Measurements from ENCODE around the gene CACNA1F. TPM values are rescaled to one million over a fixed set of nuclear protein-coding genes. Genes with fewer than 3 reads are reported as not detected.

Gene CACNA1F
- total and polyA plus RNA-seq, 9 of the 15 experiments (the other 6 are each of a cell fraction or from before 2014, with no cell fraction given), result under 0.01 to 0.41 (median 0.03) TPM; not detected in 3

DNA sequence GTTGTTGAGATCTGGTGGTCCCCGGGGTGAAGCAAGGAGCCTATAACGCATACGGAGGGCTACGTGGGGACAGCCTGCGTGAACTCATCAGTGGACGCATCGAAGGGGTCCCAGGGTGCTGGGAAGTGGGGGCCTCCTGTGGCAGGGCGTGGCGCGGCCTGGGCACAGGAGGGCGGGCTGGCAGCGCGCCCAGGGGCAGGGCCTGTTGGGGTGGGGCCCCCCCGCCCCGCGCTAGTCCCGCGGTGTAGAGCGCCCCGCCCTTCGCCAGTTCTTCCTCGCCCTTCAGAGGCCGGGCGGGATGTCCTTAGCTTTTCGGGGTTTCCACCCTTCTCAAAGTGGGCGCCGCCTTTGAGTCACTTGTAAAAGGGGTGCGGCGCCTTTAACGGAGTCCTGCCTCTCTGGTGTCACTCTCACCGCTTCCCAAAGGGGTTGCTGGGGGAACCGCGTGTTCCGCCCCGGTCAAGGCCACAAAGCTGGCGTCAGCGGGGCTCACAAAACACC, 60.8 kb downstream of the CACNA1F start (continued):
- TF ChIP-seq, protein P1, sequence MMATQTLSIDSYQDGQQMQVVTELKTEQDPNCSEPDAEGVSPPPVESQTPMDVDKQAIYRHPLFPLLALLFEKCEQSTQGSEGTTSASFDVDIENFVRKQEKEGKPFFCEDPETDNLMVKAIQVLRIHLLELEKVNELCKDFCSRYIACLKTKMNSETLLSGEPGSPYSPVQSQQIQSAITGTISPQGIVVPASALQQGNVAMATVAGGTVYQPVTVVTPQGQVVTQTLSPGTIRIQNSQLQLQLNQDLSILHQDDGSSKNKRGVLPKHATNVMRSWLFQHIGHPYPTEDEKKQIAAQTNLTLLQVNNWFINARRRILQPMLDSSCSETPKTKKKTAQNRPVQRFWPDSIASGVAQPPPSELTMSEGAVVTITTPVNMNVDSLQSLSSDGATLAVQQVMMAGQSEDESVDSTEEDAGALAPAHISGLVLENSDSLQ (IDR thresholded peaks at IDR 0.05), result peak; percentile 85
- no peak for TF ChIP-seq HNRNPLL (IDR thresholded peaks at IDR 0.05; ENCODE audit: low read depth, low read length, poor library complexity, severe bottlenecking)
- peak; percentile 88 for TF ChIP-seq VEZF1 (CRISPR knock-in tag; IDR thresholded peaks at IDR 0.05)
- no peak for TF ChIP-seq PRMT5 (CRISPR knock-in tag; IDR thresholded peaks at IDR 0.05)
- no peak for TF ChIP-seq ZFP30 (CRISPR knock-in tag; IDR thresholded peaks at IDR 0.05; ENCODE audit: borderline replicate concordance)
- 0 out of 4 replicates have a peak, but pooled peaks of 1 of the 2 experiments have one; percentile 24 for TF ChIP-seq MNT (conservative IDR thresholded peaks at IDR 0.05)
- peak; percentile 32; the same call in 1 of the 2 replicates for TF ChIP-seq RB1 (IDR thresholded peaks at IDR 0.05; ENCODE audit: low read depth)
- TF ChIP-seq MXI1 (IDR thresholded peaks at IDR 0.05; ENCODE audit: low read depth, low read length), result no peak
- no peak for TF ChIP-seq SLC30A9 (CRISPR knock-in tag; IDR thresholded peaks at IDR 0.05)
- no peak for TF ChIP-seq CC2D1A (IDR thresholded peaks at IDR 0.05)
- TF ChIP-seq HDAC3 (IDR thresholded peaks at IDR 0.05; ENCODE audit: borderline replicate concordance, partially characterized antibody), result no peak
- no peak for TF ChIP-seq ZNF41 (CRISPR knock-in tag; conservative IDR thresholded peaks at IDR 0.05)
- no peak for TF ChIP-seq KDM4B (IDR thresholded peaks at IDR 0.05; ENCODE audit: borderline replicate concordance in 2 of 2, low read depth in 1 of 2)
- no peak for TF ChIP-seq TRIM28 (IDR thresholded peaks at IDR 0.05)
- no peak for TF ChIP-seq CHCHD3 (CRISPR knock-in tag; IDR thresholded peaks at IDR 0.05)
- TF ChIP-seq SIN3A (IDR thresholded peaks at IDR 0.05; ENCODE audit: borderline replicate concordance in 2 of 2, control insufficient read depth in 1 of 2, low read depth in 2 of 2, low read length in 2 of 2), result peak in 1 of 2 experiments; percentile 32; a peak in 1 of 4 replicates
- peak; percentile 55 for TF ChIP-seq CCNT2 (IDR thresholded peaks at IDR 0.05; ENCODE audit: borderline replicate concordance, extremely low read depth, insufficient read length, low read depth, low read length)
- TF ChIP-seq ZKSCAN8 (CRISPR knock-in tag; IDR thresholded peaks at IDR 0.05), result no peak
- TF ChIP-seq CREM (IDR thresholded peaks at IDR 0.05; ENCODE audit: low read depth), result 0 out of 2 replicates have a peak, but pooled peaks have one; percentile 5
- TF ChIP-seq CEBPB (tag; IDR thresholded peaks at IDR 0.05), result no peak
- peak; percentile 30 for TF ChIP-seq SAP30 (IDR thresholded peaks at IDR 0.05; ENCODE audit: borderline replicate concordance, insufficient read depth, low read depth, low read length, poor library complexity, severe bottlenecking)
